HEK293T (cell line): ENCODE data around the gene ELF2.
"Not testable (repeated sequence)": the region's sequence is repeated elsewhere in the genome, so short reads cannot be mapped to it uniquely, and the experiment has no call there.

Experiments
- CTCF ChIA-PET: fragments of 350-600 bp; formaldehyde crosslinking; extraction: SDS; loops from one replicate; lab custom pipeline; 2021; ENCODE audit warnings: antibody characterized with exemption, inconsistent platforms; lab: Yijun Ruan, JAX
- POLR2A ChIA-PET: fragments of 350-600 bp; formaldehyde crosslinking; extraction: SDS; loops from one replicate; lab custom pipeline; 2020; ENCODE audit warnings: antibody characterized with exemption, inconsistent platforms; lab: Yijun Ruan, JAX
- DNase-seq: peaks from one replicate; pipeline ENCODE4 v3.0.0; 2012; ENCODE audit warnings: mixed read lengths; ENCODE audit errors: extremely low spot score
- ARNT ChIP-seq: fragments of 450-650 bp; IDR thresholded peaks from 2 replicates; pipeline ENCODE4 v1.6.1; 2017; ENCODE audit warnings: mild to moderate bottlenecking
- BHLHE40 ChIP-seq: fragments of 450-650 bp; IDR thresholded peaks from 2 replicates; pipeline ENCODE4 v1.6.1; 2016; ENCODE audit warnings: mild to moderate bottlenecking, moderate library complexity, borderline replicate concordance
- CTBP1 ChIP-seq: fragments of 450-650 bp; IDR thresholded peaks from 2 replicates; pipeline ENCODE4 v1.6.1; 2016; ENCODE audit warnings: borderline replicate concordance
- ELF4 ChIP-seq: fragments of 450-650 bp; IDR thresholded peaks from 2 replicates; pipeline ENCODE4 v1.6.1; 2017; ENCODE audit warnings: antibody characterized with exemption
- FOXA1 ChIP-seq: fragments of 450-650 bp; IDR thresholded peaks from 2 replicates; pipeline ENCODE4 v1.6.1; 2016; ENCODE audit warnings: mild to moderate bottlenecking
- FOXK2 ChIP-seq: fragments of 450-650 bp; IDR thresholded peaks from 2 replicates; pipeline ENCODE4 v1.6.1; 2016; ENCODE audit warnings: mild to moderate bottlenecking
- FOXM1 ChIP-seq: fragments of 450-650 bp; IDR thresholded peaks from 2 replicates; pipeline ENCODE4 v1.6.1; 2017; ENCODE audit warnings: mild to moderate bottlenecking, borderline replicate concordance
- HDGF ChIP-seq: fragments of 450-650 bp; IDR thresholded peaks from 2 replicates; pipeline ENCODE4 v1.6.1; 2017; ENCODE audit warnings: antibody characterized with exemption, borderline replicate concordance
- L3MBTL2 ChIP-seq: fragments of 450-650 bp; conservative IDR thresholded peaks from 2 replicates; pipeline ENCODE4 v1.6.1; 2016; ENCODE audit warnings: mild to moderate bottlenecking
- LEF1 ChIP-seq: fragments of 450-650 bp; IDR thresholded peaks from 2 replicates; pipeline ENCODE4 v1.6.1; 2017; ENCODE audit warnings: mild to moderate bottlenecking, borderline replicate concordance
- NFRKB ChIP-seq: fragments of 450-650 bp; IDR thresholded peaks from 2 replicates; pipeline ENCODE4 v1.6.1; 2016; ENCODE audit warnings: mild to moderate bottlenecking, moderate library complexity
- PKNOX1 ChIP-seq: fragments of 450-650 bp; IDR thresholded peaks from 2 replicates; pipeline ENCODE4 v1.6.1; 2016
- SP1 ChIP-seq: fragments of 450-650 bp; IDR thresholded peaks from 2 replicates; pipeline ENCODE4 v1.6.1; 2017
- SUZ12 ChIP-seq: fragments of 450-650 bp; IDR thresholded peaks from 2 replicates; pipeline ENCODE4 v1.6.1; 2016; ENCODE audit warnings: mild to moderate bottlenecking
- TARDBP ChIP-seq: fragments of 450-650 bp; IDR thresholded peaks from 2 replicates; pipeline ENCODE4 v1.6.1; 2016
- ZNF384 ChIP-seq: fragments of 450-650 bp; IDR thresholded peaks from 2 replicates; pipeline ENCODE4 v1.6.1; 2016

Gene ELF2

GRCh38 chr4:139134403-139134802, 42.6 kb downstream of the ELF2 start:
- TF ChIP-seq NFRKB (no peak), FOXK2 (no peak), SP1 (no peak), LEF1 (no peak), ZNF384 (no peak), FOXM1 (no peak), FOXA1 (no peak), HDGF (no peak), BHLHE40 (no peak), CTBP1 (no peak), PKNOX1 (no peak), SUZ12 (no peak), ELF4 (no peak), L3MBTL2 (no peak), ARNT (no peak), TARDBP (no peak)
- ChIA-PET POLR2A (no interaction called here), CTCF (no interaction called here)
- no peak for DNase-seq

- CTCF ChIA-PET, result no interaction called here
- POLR2A ChIA-PET, result interaction anchor here (0.5 kb wide), 1 partner anchor 314 kb away, joined by 3 read pairs; no protein-coding TSS in a partner anchor
- TF ChIP-seq ELF4 (no peak), FOXA1 (no peak), L3MBTL2 (no peak), LEF1 (no peak), HDGF (no peak), FOXM1 (no peak), NFRKB (no peak), ZNF384 (no peak), ARNT (no peak), TARDBP (no peak)
- DNase-seq, result no peak
These were observed 45.7 kb downstream of the ELF2 start for GRCh38 chr4:139131209-139131870.

- DNase-seq, result no peak
- no peak for TF ChIP-seq FOXM1
- TF ChIP-seq ZNF384, result no peak
- no peak for TF ChIP-seq ARNT
- no peak for TF ChIP-seq L3MBTL2
- no peak for TF ChIP-seq FOXK2
- TF ChIP-seq PKNOX1, result no peak
- no peak for TF ChIP-seq NFRKB
- no peak for TF ChIP-seq BHLHE40
- no peak for TF ChIP-seq SP1
- ChIA-PET POLR2A (no interaction called here), CTCF (no interaction called here)
These were observed 47.8 kb downstream of the ELF2 start for GRCh38 chr4:139129206-139129605.

- DNase-seq, result no peak
- TF ChIP-seq HDGF (no peak), ARNT (no peak), TARDBP (no peak), FOXA1 (no peak), FOXM1 (no peak), LEF1 (no peak), ELF4 (no peak), CTBP1 (no peak), PKNOX1 (no peak)
- CTCF ChIA-PET, result no interaction called here
- POLR2A ChIA-PET, result no interaction called here
These were observed 50.1 kb downstream of the ELF2 start for GRCh38 chr4:139126898-139127297.

- TF ChIP-seq CTBP1 (no peak), L3MBTL2 (no peak), ELF4 (no peak), TARDBP (no peak)
- ChIA-PET CTCF (no interaction called here), POLR2A (interaction anchor here (1.5 kb wide), 1 partner anchor 52 kb away, joined by 5 read pairs; the partner anchor contains the start of gene ELF2)
- DNase-seq, result no peak
These were observed 53.1 kb downstream of the ELF2 start for GRCh38 chr4:139123910-139124309.

- no peak for DNase-seq
- CTCF ChIA-PET, result interaction anchor here (0.6 kb wide), 1 partner anchor 533 kb away, joined by 4 read pairs; no protein-coding TSS in a partner anchor
- TF ChIP-seq L3MBTL2 (no peak), FOXA1 (no peak)
- POLR2A ChIA-PET, result interaction anchor here (1.2 kb wide), 1 partner anchor 59 kb away, joined by 3 read pairs; the partner anchor contains the start of gene ELF2
These were observed 58.7 kb downstream of the ELF2 start for GRCh38 chr4:139118365-139118764.

GRCh38 chr4:139115226-139115625, 61.8 kb downstream of the ELF2 start:
- TF ChIP-seq SP1, result no peak
- no peak for TF ChIP-seq ARNT
- POLR2A ChIA-PET, result no interaction called here
- CTCF ChIA-PET, result no interaction called here

GRCh38 chr4:139114795-139115194, 62.2 kb downstream of the ELF2 start:
- POLR2A ChIA-PET, DNase-seq, CTCF ChIA-PET: not testable (repeated sequence)

More at GRCh38 chr4:139115226-139115625, 61.8 kb downstream of the ELF2 start:
- DNase-seq, result no peak
